B cell (primary cell): ENCODE measurements around the gene HAGH.

Source experiments
- CTCF ChIP-seq: fragments of 200-600 bp; IDR thresholded peaks from one replicate; pipeline ENCODE4 v1.8.0; 2022; ENCODE audit warnings: antibody characterized with exemption, mild to moderate bottlenecking
- EZH2 ChIP-seq: IDR thresholded peaks from 2 replicates; pipeline ENCODE4 v1.6.1; 2012; ENCODE audit warnings: borderline replicate concordance, low read depth, mild to moderate bottlenecking, moderate library complexity, low read length; ENCODE audit not compliant: insufficient read depth, poor library complexity, severe bottlenecking

- TF ChIP-seq EZH2 = no peak
- TF ChIP-seq CTCF = no peak
Observed at GRCh38 chr16:1786242-1787055, 40.2 kb downstream of the HAGH start.
